CD4-positive, alpha-beta T cell (primary cell): ENCODE data around the gene CACNA1B. TPM values are rescaled to one million over a fixed set of nuclear protein-coding genes. Genes with fewer than 3 reads are reported as not detected.

Experiments used
- ATAC-seq: fragments of 200-7000 bp; cut with Tn5 transposase; one replicate; pipeline ENCODE4 v1.10.0; 2022; ENCODE audit warnings: mild to moderate bottlenecking; ENCODE audit not compliant: poor library complexity
- CTCF ChIA-PET: fragments of 350-600 bp; sonication (Branson Sonifier 250); formaldehyde crosslinking; loops from one replicate; lab custom pipeline; 2021; ENCODE audit warnings: antibody characterized with exemption, inconsistent platforms; lab: Charles Lee
- POLR2A ChIA-PET: fragments of 350-600 bp; sonication (Branson Sonifier 250); formaldehyde crosslinking; loops from one replicate; lab custom pipeline; 2021; ENCODE audit warnings: antibody characterized with exemption, inconsistent platforms; lab: Charles Lee
- DNase-seq, 14 experiments: peaks; one replicate each; pipeline ENCODE4 v3.0.0-alpha.2; 2013 to 2020; ENCODE audit warnings: mixed read lengths in 2 of 14
- H3K27ac ChIP-seq, 2 donors: one replicate each; pipeline versions ENCODE4 v1.5.1 to v1.7.0; 2013; ENCODE audit warnings: low read length in 2 of 2, low read depth in 1 of 2, mild to moderate bottlenecking in 1 of 2
- H3K27me3 ChIP-seq, 2 experiments: 1 replicate in 1 of 2; 2 replicates in 1 of 2; pipeline versions ENCODE4 v1.6.1 to v1.7.0; 2013; ENCODE audit warnings: low read length in 2 of 2, control low read depth in 1 of 2, mild to moderate bottlenecking in 1 of 2, moderate library complexity in 1 of 2; ENCODE audit not compliant: insufficient read depth in 2 of 2, control insufficient read depth in 1 of 2
- H3K36me3 ChIP-seq: one replicate; pipeline ENCODE4 v1.6.1; 2013; ENCODE audit warnings: low read length, control low read depth; ENCODE audit not compliant: insufficient read depth
- H3K4me1 ChIP-seq: one replicate; pipeline ENCODE4 v1.6.1; 2013; ENCODE audit warnings: low read length, control low read depth; ENCODE audit not compliant: insufficient read depth
- H3K4me3 ChIP-seq: one replicate; pipeline ENCODE4 v1.5.1; 2013; ENCODE audit warnings: mild to moderate bottlenecking, low read length, moderate library complexity
- H3K9me3 ChIP-seq, 2 experiments: 1 replicate in 1 of 2; 2 replicates in 1 of 2; pipeline versions ENCODE4 v1.6.1 to v1.7.0; 2013; ENCODE audit warnings: low read length in 2 of 2, mild to moderate bottlenecking in 2 of 2, control low read depth in 1 of 2, moderate library complexity in 1 of 2; ENCODE audit not compliant: control insufficient read depth in 1 of 2, insufficient read depth in 1 of 2
- H3K27ac Mint-ChIP-seq: one replicate; pipeline ENCODE4 v1.8.0; 2020; ENCODE audit warnings: mixed read lengths
- H3K27me3 Mint-ChIP-seq: one replicate; pipeline ENCODE4 v1.8.0; 2021; ENCODE audit warnings: mixed read lengths
- H3K36me3 Mint-ChIP-seq: one replicate; pipeline ENCODE4 v1.8.0; 2021; ENCODE audit warnings: low read depth, mixed read lengths
- H3K4me1 Mint-ChIP-seq: one replicate; pipeline ENCODE4 v1.8.0; 2021; ENCODE audit warnings: low read depth, mixed read lengths
- H3K4me3 Mint-ChIP-seq: one replicate; pipeline ENCODE4 v1.8.0; 2020; ENCODE audit warnings: mild to moderate bottlenecking, mixed read lengths
- H3K9me3 Mint-ChIP-seq: one replicate; pipeline ENCODE4 v1.8.0; 2020; ENCODE audit warnings: mixed read lengths
- CTCF ChIP-seq: fragments of 200-600 bp; IDR thresholded peaks from one replicate; pipeline ENCODE4 v1.8.0; 2022; ENCODE audit warnings: antibody characterized with exemption, mild to moderate bottlenecking
- intact Hi-C, 2 experiments: fragments of 100-400 bp; cut with DNase I in 1 of 2; cut with micrococcal nuclease in 1 of 2; formaldehyde crosslinking; loops; one replicate each; pipeline versions ENCODE4 v1.15.1 to v1.9.0; 2023 to 2025; cut with DNase I, micrococcal nuclease
- total RNA-seq, 174 experiments: library from RNA in 2 of 174; stranded (reverse) in 2 of 174; gene quantifications; one replicate each; pipeline ENCODE4 v1.2.3 and lab custom pipeline; 2021 to 2026

CACNA1B gene
- total RNA-seq, 2 experiments from 2014 or later = not detected

- no peaks in the 10 kb centered on the region for H3K4me1 ChIP-seq
- H3K36me3 ChIP-seq = no peaks in the 10 kb centered on the region
- ATAC-seq (no peak), DNase-seq (peak in 1 of 14 experiments; percentile 6)
- CTCF ChIA-PET = no interaction called here
- POLR2A ChIA-PET = no interaction called here
- H3K27me3 Mint-ChIP-seq = peaks cover 4% of the 10 kb centered on the region
- no peak for TF ChIP-seq CTCF
- H3K27me3 ChIP-seq = no peaks in the 10 kb centered on the region
- H3K36me3 Mint-ChIP-seq = no peaks in the 10 kb centered on the region
- H3K4me3 ChIP-seq = no peak overlapping the region
- H3K4me1 Mint-ChIP-seq = no peaks in the 10 kb centered on the region
- intact Hi-C loops = no loop called here
- no peaks in the 10 kb centered on the region for H3K9me3 Mint-ChIP-seq
- no peak overlapping the region for H3K27ac ChIP-seq
- H3K27ac Mint-ChIP-seq = no peak overlapping the region
- H3K4me3 Mint-ChIP-seq = no peak overlapping the region
- H3K9me3 ChIP-seq = no peaks in the 10 kb centered on the region
Measured at GRCh38 chr9:138103111-138103848, 225.7 kb downstream of the CACNA1B start.

GRCh38 chr9:138103849-138104206, 226.2 kb downstream of the CACNA1B start:
- no peak overlapping the region for H3K4me3 Mint-ChIP-seq
- H3K27me3 Mint-ChIP-seq = peaks cover 4% of the 10 kb centered on the region
- no peak for TF ChIP-seq CTCF
- H3K9me3 Mint-ChIP-seq = no peaks in the 10 kb centered on the region
- no peaks in the 10 kb centered on the region for H3K36me3 Mint-ChIP-seq
- ATAC-seq = no peak
- ChIA-PET CTCF (no interaction called here), POLR2A (no interaction called here)
- no peaks in the 10 kb centered on the region for H3K9me3 ChIP-seq
- no peaks in the 10 kb centered on the region for H3K4me1 Mint-ChIP-seq
- intact Hi-C loops = no loop called here
- no peak overlapping the region for H3K27ac Mint-ChIP-seq
- no peaks in the 10 kb centered on the region for H3K27me3 ChIP-seq
- no peak overlapping the region for H3K4me3 ChIP-seq
- H3K27ac ChIP-seq = no peak overlapping the region
- no peaks in the 10 kb centered on the region for H3K4me1 ChIP-seq
- peak in 1 of 14 experiments; percentile 23 for DNase-seq
- no peaks in the 10 kb centered on the region for H3K36me3 ChIP-seq

- DNase-seq = peak in 1 of 14 experiments; percentile 19
- H3K36me3 ChIP-seq = no peaks in the 10 kb centered on the region
- H3K4me3 ChIP-seq = no peak overlapping the region
- H3K4me1 ChIP-seq = no peaks in the 10 kb centered on the region
- ATAC-seq = no peak
- H3K9me3 ChIP-seq = no peaks in the 10 kb centered on the region
- TF ChIP-seq CTCF = no peak
- peaks cover 4% of the 10 kb centered on the region for H3K27me3 Mint-ChIP-seq
- intact Hi-C loops = no loop called here
- no peaks in the 10 kb centered on the region for H3K27me3 ChIP-seq
- no peak overlapping the region for H3K27ac ChIP-seq
- H3K36me3 Mint-ChIP-seq = no peaks in the 10 kb centered on the region
- ChIA-PET CTCF (no interaction called here), POLR2A (no interaction called here)
- H3K9me3 Mint-ChIP-seq = no peaks in the 10 kb centered on the region
- no peak overlapping the region for H3K27ac Mint-ChIP-seq
- no peaks in the 10 kb centered on the region for H3K4me1 Mint-ChIP-seq
- H3K4me3 Mint-ChIP-seq = no peak overlapping the region
Measured at GRCh38 chr9:138104251-138105122, 226.9 kb downstream of the CACNA1B start.
